PFSK-1 (cell line): Measurements from ENCODE around the gene TAL1.

Experiments
- FOXP2 ChIP-seq: optimal IDR thresholded peaks from 2 replicates; pipeline ENCODE3; 2011; ENCODE audit warnings: borderline replicate concordance, control low read depth, inconsistent platforms; ENCODE audit not compliant: insufficient read depth; ENCODE audit errors: extremely low read length, extremely low read depth
- POLR2AphosphoS5 ChIP-seq: IDR thresholded peaks from 2 replicates; pipeline ENCODE4 v1.6.1; 2012; ENCODE audit warnings: low read depth, mild to moderate bottlenecking, control low read depth, low read length, moderate library complexity
- REST ChIP-seq, 2 experiments: IDR thresholded peaks; 2 replicates each; pipeline versions ENCODE4 v1.6.1 to v1.8.0; 2011 to 2012; ENCODE audit warnings: low read depth in 2 of 2, low read length in 2 of 2, control low read depth in 1 of 2, inconsistent platforms in 1 of 2, mild to moderate bottlenecking in 1 of 2, moderate library complexity in 1 of 2; ENCODE audit not compliant: insufficient read depth in 1 of 2
- SIN3A ChIP-seq: IDR thresholded peaks from 2 replicates; pipeline ENCODE4 v1.6.1; 2012; ENCODE audit warnings: mild to moderate bottlenecking, low read length, moderate library complexity, borderline replicate concordance; ENCODE audit not compliant: insufficient read depth
- TAF1 ChIP-seq: IDR thresholded peaks from 2 replicates; pipeline ENCODE4 v1.6.1; 2012; ENCODE audit warnings: low read length, control low read depth, borderline replicate concordance; ENCODE audit not compliant: insufficient read depth

TAL1 gene

GRCh38 chr1:47241114-47242113, 9.4 kb upstream of the TAL1 start:
- TF ChIP-seq SIN3A (no peak), REST (IDR thresholded peaks at IDR 0.05; ENCODE audit: insufficient read depth in 1 of 2, low read depth in 2 of 2, low read length in 2 of 2) (no peak), POLR2AphosphoS5 (no peak), TAF1 (no peak), FOXP2 (no peak)

- TF ChIP-seq FOXP2, result no peak
- TF ChIP-seq POLR2AphosphoS5, result no peak
- TF ChIP-seq SIN3A, result no peak
- no peak for TF ChIP-seq TAF1
- no peak for TF ChIP-seq REST (IDR thresholded peaks at IDR 0.05; ENCODE audit: insufficient read depth in 1 of 2, low read depth in 2 of 2, low read length in 2 of 2)
Observed at GRCh38 chr1:47238935-47239592, 7.0 kb upstream of the TAL1 start.

DNA sequence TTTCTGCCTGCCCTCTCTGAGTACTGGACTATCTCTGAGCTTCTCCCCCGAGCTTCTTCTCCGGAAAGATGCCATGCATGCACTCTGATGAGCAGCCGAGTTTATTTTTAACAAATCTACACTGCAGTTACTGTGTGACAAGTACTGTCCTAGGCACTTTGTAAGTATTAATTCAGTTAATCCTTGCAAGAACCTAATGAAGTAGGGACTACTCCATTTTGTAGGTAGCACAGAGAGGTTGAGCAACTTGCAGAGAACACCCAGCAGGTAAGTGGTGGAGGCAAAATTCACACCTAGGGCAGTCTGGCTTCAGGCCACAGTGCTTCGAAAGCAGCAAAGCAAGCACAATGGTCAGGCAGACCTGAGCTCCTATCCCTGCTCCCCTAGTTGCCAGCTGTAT, 3.8 kb upstream of the TAL1 start:
- no peak for TF ChIP-seq TAF1
- no peak for TF ChIP-seq SIN3A
- TF ChIP-seq REST (IDR thresholded peaks at IDR 0.05; ENCODE audit: insufficient read depth in 1 of 2, low read depth in 2 of 2, low read length in 2 of 2), result no peak
- TF ChIP-seq POLR2AphosphoS5, result no peak

- TF ChIP-seq POLR2AphosphoS5 (no peak), REST (IDR thresholded peaks at IDR 0.05; ENCODE audit: insufficient read depth in 1 of 2, low read depth in 2 of 2, low read length in 2 of 2) (no peak), TAF1 (no peak), SIN3A (no peak)
Observed at GRCh38 chr1:47235241-47235681, 3.2 kb upstream of the TAL1 start.
